GM18858 (cell line): ENCODE data around the gene RNF41.

ENCODE experiments used
- ATAC-seq: cut with Tn5 transposase; IDR thresholded peaks from one replicate; pipeline ENCODE4 v1.9.1; 2021; ENCODE audit not compliant: unreplicated experiment

Gene RNF41

DNA sequence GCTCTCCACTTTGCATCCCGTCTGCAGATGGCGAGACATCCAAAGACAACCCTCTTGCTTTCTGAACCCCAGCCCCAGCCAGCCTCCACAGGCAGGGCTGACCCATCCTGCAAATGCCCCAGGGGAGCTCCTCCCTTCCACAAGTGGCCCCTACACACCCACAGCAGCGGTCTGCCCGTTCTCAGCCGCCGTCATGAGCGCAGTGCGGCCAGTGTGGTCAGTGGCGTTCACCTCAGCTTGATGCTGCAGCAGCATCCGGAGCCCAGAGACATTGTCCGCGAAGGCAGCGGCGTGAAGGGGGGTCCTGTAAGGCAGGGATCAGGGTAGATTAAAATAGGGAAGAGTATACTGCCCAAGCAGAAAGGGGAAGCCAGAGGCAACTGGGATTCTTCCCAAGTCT, 22.8 kb upstream of the RNF41 start:
- ATAC-seq: no peak

DNA sequence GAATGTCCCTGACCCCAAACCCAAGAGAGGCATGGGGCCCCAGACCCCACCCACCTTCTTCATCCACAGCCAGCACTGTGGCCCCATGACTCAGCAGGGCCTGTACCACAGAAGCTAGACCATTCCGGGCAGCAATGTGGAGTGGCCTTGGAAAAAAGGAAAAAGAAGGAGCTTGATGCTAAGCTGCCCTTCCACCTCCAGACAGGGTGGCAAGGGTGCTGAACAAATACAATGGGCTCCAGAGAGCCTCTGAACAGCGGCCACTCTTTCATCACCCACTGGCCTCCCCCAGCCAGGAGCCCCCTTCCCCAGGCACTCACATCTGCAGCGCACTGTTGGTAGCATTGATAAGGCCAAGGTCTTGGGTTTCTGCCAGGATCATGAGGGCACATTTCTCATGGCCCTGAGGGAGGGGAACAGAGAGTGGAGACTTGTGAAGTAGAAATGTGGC, 22.0 kb upstream of the RNF41 start:
- ATAC-seq: no peak

DNA sequence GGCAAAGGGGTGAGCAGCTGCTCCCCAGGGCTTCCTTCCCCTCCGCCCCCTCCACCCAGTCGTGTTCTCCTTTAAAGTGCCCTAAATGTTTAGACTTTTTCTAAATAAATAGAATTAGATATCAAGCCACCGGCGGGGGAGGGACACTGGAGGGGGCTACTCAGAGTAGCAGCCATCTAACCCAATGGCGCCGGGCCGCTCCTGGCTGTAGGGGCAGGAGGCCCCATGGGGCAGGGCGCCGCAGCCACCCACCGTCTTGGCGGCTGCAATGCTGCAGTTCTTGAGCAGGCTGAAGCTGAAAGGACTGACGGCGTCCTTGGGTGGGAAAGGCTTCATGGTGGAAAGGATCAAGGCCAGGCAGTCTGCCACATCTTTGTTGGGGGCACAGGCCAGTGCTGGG, 21.3 kb upstream of the RNF41 start:
- ATAC-seq: no peak

DNA sequence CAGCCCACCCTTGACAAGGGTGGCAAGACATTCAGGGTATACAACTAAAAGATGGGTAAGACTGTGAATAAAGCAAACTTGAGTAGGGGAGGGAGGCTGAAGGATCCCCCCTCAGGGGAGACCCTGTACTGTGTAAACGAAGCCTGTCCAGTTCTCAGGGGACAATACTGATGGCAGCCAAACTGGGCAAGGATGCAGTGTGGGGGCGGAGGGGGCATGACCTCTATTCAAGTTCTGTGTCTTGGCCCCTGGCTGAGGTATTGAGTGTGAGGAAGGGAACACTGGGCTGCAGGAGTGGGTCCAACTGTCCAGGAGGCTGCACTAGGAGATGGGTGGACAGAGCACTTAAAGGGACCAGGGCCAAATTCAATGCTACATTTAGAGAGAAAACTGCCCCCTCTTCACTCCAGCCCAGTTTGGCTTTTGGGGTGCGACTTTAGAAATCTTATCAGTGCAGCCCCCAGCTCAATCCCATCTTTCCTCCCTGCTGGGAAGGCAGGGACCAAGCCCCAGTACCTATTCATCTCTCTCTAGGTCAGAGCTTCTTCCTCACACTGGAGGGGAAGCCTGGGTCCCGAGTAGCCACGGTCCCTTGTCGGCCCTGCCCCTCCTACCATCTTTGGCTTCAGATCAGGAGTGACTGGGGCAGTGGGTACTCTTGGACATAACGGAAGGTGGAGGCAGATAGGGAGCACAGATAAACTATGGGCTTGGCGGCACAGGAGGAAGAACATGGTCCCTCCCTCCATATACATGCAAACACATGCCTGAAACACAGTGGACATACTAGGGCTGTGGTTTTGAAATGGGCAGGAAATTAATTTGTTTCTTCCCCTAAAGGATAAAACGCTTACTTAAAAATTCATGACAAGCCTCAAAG, 19.9 kb upstream of the RNF41 start:
- no peak for ATAC-seq

DNA sequence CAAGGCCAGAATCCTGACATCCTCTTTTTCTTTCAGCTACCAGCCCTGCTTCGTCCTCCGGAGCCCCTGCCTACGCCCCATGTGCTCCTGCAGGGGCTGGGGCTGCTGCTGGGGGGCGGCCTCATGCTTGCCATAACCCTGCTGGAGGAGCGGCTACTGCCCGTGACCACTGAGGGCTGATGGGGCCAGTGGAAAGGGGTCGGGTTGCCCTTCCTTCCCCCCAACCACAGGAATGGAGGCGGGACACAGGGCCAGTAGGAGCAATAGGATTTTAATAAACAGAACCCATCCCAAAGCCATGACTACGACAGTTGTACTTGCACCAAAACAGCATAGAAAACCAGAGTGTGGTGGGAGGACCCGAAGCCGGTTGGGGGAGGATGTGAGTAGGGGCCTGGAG, 15.8 kb upstream of the RNF41 start:
- ATAC-seq: no peak

DNA sequence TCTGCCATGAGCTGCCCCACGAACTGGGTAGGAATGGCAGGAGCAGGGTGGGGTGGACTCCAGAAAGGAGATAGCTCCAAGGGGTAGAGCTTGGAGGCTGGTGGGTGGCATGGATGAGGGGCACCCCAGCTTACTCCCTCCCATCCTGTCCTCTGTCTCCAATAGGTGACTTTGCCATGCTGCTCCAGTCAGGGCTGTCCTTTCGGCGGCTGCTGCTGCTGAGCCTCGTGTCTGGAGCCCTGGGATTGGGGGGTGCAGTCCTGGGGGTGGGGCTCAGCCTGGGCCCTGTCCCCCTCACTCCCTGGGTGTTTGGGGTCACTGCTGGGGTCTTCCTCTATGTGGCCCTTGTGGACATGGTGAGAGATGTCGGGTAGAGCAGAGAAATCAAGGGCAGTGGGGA, 15.3 kb upstream of the RNF41 start:
- no peak for ATAC-seq

DNA sequence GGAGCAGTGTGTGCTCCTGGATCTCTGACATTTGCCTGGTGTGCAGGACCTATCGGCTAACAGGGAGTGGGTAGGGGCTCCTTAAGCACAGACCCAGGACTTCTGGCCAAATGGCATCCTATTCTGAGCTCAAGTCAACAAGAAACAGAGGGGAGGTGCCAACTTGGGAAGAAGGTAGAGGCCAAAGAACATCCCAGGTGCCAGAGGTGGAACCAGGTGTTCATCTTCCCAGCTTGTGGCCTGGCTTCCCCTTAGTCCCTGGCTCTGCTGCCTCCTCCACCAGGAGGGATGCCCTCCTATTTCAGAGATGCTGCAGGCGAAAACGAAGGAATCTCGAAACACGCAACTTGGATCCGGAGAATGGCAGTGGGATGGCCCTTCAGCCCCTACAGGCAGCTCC, 14.4 kb upstream of the RNF41 start:
- ATAC-seq: no peak

DNA sequence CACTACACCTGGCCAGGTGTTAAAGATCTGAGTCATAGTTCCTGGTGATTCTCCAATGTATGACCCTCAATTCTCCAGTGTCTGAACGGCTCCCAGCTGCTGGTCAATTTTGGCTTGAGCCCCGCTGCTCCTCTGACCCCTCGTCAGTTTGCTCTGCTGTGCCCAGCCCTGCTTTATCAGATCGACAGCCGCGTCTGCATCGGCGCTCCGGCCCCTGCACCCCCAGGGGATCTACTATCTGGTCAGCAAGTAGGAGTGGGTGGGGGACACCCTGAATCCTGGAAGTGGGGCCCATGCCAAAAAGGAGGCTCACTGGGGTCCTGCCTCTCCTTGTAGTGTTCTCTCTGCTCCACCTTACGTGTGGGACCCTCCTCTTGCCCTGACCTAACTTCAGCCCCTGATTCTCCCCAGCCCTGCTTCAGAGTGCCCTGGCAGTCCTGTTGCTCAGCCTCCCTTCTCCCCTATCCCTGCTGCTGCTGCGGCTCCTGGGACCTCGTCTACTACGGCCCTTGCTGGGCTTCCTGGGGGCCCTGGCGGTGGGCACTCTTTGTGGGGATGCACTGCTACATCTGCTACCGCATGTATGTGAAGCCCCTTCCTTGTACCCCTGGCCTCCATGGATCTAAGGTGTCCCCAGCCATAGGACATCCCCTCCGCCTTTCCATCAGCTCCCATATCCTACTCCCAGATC, 13.2 kb upstream of the RNF41 start:
- ATAC-seq: no peak

DNA sequence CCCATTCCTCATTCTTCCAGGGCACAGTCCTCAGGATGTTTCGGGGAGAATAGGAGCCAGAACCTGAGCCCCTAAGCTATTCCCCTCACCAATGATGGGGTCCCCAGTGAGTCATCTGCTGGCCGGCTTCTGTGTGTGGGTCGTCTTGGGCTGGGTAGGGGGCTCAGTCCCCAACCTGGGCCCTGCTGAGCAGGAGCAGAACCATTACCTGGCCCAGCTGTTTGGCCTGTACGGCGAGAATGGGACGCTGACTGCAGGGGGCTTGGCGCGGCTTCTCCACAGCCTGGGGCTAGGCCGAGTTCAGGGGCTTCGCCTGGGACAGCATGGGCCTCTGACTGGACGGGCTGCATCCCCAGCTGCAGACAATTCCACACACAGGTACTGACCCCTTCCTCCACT, 9.5 kb upstream of the RNF41 start:
- ATAC-seq: no peak

DNA sequence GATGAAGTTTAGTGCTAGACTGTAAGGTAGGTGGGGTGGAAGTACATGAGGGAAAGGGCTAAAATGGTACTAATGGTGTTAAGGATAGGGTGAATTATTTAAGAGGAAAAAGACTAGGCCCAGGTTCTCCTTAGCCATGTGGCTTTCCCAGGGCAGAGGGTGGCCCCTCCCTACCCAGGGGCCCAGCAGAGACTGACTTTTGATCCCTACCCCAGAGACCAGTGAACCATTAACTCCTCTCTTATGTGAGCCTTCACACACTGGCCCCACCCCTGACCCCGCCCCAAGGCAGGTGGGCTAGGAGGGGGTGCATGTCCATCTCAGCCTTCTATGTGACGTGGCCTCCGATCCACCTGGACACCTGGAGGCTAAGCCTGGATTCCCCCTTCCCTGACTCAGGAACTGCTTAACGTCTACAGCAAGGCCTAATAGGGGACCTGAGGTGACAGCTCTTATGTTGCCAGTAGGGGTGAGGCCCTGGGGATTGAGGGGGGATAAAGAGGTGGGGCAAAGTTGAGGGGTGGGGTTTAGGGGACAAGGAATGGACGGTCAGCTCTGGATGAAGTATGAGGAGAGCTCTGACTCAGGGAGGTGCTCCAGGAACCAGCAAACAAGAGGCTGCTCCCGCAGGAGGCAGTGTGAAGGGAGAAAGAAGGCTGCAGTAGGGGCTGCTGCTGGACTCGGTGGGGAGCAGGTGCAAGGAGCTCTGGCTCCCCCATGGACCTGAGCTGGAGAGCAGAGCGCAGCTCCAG, 8.9 kb upstream of the RNF41 start:
- ATAC-seq: no peak

DNA sequence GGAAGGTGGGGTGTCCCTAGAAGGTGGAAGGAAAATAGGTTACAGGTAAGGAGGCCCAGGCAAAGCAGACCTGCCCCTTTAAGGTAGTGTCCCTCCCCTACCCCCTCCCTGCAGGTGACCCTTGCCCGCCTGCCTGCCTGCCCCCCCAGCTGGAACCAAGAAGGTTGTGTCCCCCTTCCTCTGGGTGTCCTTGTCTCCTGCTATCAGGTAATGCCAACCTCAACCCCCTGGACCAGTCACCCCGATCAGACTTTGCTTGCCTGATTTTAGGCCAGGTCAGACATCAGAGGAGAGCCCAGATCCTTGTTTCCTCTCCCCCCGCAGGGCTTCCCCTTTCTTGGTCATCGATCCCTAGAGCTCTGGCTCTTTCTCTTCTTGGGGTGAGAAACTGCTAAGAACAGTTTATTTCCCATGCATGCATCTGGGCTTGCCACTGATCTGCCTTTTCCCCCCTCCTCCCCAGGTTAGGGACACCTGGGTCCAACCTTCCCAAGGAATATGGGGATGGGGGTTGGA, 8.3 kb upstream of the RNF41 start, which contains the start of gene SLC39A5:
TSS of gene SLC39A5 (plus strand) at position 136 of the 516 bp plus-strand sequence. CDS start 1,224 bp downstream, outside the sequence.
- ATAC-seq: no peak

DNA sequence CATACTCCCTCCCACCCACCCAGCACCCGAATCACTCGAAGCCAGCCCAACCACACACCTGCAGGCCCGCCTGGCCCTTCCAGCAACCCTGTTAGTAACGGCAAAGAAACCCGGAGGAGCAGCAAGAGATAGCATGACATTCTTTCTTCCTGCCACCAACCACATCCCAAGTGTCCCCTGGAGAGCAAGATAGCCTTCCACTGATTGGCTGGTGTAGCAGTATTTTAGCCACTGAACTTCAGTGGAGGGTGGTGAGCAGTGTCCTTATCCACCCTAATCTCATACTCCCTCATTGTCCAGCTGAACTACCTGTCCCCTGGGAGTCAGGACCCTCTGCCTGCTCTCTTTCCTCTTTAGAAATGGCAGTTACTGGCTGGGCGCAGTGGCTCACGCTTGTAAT, 7.4 kb upstream of the RNF41 start:
- ATAC-seq: no peak

DNA sequence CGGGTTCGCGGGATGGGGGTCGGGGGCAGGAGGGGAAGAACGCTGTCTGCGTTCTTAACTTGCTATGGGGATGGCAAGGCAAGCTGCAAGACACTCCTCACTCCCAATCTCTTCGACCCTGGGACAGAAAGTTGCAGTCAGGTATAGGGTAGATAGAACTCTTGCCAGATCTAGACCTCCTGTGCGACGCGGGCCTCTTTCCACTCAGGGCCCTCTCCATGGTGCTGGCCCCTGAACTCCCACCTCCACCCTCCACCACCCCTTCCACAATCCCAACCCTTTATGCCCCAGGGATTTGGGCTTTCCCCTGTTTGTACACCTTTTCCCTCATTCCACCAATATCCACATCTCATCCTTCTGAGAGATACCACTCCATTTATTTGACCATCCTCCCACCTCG, 3.2 kb upstream of the RNF41 start:
- ATAC-seq: no peak

DNA sequence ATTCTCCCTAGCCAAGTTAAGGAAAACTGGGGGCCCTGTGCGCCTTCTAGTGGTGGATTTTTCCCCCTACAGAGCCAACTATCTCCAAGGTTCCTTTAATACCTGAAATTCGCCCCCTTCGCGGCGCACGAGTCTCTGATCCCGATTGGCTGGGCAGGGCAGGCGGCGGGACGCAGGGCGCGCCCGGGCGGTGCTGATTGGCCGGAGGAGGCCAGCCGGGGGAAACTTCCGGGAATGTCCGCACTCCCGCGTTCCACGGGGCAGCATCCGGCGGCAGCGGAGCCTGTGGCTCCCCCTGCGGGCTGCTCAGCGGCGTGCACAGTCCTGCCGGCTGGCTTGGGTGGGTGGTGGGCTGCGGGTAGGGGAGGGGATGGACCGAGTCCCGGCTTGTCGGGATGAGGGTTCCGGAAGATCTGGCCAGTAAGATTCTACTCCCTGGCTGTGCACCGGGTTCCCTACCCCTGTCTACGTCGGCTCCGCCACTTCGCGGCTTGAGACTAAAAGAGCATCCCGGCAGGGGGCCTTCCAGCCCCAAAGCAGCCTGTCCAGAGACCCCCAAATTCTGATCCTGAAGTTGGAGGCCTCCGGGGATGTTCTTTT, 2.5 kb upstream of the RNF41 start, which contains the start of gene NABP2:
TSS of gene NABP2 (plus strand) at position 241 of the 600 bp plus-strand sequence. CDS start 515 bp downstream, outside the sequence.
- ATAC-seq: peak; percentile 66

DNA sequence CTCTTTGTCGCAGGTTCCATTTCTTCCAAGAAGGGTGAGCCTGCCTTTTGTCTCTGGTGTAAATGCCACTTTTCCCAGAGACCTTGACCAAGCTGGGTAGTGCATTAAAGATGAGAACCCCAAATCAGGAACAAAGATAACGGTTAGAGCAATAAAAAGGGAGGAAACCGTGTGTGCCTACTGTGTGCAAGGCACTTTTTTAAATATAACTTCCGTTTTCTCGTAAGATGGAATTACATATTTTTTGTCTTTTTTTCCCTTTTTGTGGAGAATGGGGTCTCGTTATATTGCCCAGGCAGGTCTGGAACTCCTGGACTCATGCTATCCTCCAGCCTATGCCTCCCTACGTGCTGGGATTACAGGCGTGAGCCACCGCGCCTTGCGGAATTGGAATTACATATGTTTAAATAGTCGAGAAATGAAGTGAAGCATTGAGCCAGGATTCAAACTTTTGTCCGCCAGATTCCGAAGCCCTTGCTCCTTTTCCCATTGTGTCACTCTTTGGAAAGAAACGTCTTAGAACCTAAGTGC, 1.9 kb upstream of the RNF41 start:
- no peak for ATAC-seq

DNA sequence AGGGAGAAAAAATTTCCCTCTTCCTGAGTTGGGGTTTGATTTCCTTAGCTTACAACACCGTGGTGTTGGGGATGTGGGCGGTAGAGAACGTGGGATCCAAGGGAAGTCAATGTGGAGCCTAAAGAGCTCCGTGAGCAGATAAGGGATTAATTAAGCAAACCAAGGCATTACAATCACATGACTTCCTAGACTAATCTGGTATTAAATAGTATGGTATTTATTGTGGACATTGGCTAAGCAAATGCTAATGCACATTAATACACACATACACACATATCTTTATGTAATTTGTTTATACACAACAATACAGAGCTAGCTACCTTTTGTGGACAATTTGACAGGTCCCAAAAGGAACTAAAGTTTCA, 791 bp upstream of the RNF41 start:
- no peak for ATAC-seq

DNA sequence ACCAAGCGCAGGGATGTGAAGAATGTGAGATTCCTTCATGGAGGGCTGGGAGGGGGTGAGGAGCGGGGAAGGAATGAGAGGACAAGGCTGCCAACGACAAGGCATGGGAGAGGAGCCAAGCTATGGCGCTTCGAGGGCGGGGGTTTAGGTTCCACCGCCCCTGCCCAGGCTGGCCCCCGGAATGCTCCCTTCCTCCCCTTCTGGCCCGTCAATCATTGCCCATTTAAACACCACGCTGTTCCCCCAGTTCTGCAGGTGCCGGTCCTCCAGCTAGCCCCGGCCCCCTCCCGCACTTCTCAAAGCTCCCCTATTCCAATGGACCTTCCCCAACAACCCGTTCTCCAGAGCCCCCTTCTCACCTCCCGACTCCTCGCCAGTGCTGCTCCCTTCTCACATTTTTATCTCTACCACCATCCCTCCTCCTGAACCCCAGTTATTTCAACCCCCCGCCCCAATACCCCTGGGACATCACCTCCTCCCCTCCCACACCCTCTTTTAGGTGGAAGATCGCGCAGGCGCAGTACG, 428 bp downstream of the RNF41 start:
- ATAC-seq: no peak

DNA sequence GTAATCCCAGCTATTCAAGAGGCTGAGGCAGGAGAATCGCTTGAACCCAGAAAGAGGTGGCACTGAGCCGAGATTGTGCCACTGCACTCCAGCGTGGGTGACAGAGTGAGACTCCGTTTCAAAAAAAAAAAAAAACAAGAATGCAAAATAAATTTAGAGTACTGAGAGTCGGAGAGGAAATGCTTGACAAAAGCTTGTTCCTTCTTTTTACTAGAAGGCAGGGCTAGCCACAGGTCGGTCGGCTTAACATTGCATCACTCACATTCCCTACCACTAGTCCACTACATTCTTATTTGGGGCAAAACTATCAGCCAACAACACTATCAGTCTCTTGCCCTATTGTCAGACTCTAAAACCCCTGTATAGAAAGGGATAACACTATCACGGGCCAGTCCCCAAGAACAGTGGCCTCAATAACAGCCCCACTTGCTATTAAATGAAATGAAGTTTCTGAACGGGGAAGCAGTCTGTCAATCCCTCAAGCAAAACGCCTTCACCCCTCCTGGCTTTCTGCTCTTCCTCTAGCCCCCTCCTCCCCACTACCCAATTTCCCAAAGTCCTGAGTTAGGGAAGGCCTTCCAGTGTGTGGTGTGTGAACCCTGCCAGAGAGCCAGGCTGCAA, 1.0 kb downstream of the RNF41 start:
- ATAC-seq: no peak

DNA sequence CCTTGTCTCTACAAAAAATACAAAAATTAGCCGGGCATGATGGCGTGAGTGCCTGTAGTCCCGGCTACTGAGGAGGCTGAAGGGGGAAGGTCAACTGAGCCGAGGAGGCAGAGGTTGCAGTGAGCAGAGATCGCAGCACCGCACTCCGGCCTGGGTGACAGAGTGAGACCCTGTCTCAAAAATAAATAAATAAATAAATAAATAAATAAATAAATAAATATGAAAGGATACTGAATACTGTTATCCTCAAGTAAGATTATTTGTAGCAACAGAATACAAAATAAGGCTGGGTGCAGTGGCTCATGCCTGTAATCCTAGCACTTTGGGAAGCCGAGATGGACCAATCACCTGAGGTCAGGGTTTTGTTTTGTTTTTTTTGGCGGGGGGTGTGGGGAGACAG, 1.9 kb downstream of the RNF41 start:
- no peak for ATAC-seq

DNA sequence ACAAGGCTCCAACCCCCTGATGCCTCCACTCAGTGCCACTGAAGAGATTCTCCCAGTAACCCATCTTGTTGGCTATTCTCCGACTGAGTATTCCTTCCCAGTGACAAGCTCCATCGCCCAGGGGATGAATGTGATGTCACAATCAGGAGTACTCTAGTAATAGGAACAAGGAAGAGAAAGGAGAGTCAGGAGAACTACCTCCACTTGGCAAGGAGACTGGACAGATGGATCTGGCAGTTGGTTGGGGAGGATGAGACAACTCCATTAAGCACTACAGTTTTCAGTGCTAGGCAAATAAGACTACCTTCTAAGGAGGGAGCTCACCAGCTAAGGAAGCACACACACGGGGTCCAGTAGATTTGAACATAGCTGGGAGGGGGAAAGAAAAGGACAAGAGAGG, 5.3 kb downstream of the RNF41 start:
- no peak for ATAC-seq
